Measurements from ENCODE around the gene TIMM17B. TPM values are rescaled to one million over a fixed set of nuclear protein-coding genes. Genes with fewer than 3 reads are reported as not detected.

TIMM17B gene
- total RNA-seq, 1 donor from 2014 or later, result 64.7 TPM

DNA sequence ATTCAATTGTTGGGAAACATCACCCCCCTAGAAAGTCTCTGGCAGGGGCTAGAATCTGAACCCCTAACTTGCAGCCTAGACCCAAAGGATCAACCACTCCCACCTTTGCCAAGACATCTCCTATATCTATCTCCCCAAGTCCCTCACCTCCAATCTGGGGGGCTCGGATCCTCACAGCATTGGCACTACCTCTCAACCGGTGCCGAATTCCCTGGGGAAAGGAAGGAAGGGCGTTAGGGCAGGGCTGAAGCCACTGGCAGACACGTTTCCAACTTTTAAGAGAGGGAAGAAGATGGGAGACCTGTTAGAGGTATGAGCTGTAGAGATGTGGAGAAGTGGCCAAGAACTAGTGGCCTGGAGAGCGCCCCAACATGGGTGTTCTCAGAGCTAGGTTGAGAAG is 2.7 kb downstream of the TIMM17B start:
- TF ChIP-seq, protein P1, sequence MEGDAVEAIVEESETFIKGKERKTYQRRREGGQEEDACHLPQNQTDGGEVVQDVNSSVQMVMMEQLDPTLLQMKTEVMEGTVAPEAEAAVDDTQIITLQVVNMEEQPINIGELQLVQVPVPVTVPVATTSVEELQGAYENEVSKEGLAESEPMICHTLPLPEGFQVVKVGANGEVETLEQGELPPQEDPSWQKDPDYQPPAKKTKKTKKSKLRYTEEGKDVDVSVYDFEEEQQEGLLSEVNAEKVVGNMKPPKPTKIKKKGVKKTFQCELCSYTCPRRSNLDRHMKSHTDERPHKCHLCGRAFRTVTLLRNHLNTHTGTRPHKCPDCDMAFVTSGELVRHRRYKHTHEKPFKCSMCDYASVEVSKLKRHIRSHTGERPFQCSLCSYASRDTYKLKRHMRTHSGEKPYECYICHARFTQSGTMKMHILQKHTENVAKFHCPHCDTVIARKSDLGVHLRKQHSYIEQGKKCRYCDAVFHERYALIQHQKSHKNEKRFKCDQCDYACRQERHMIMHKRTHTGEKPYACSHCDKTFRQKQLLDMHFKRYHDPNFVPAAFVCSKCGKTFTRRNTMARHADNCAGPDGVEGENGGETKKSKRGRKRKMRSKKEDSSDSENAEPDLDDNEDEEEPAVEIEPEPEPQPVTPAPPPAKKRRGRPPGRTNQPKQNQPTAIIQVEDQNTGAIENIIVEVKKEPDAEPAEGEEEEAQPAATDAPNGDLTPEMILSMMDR (IDR thresholded peaks at IDR 0.05; ENCODE audit: unreplicated experiment), result no peak
- H3K27me3 Mint-ChIP-seq (ENCODE audit: low read depth), result no peaks in the 10 kb centered on the region
- H3K9me3 Mint-ChIP-seq, result no peaks in the 10 kb centered on the region
- peak overlapping the region; percentile 20 for H3K4me3 Mint-ChIP-seq
- H3K4me1 Mint-ChIP-seq, result peaks cover 28% of the 10 kb centered on the region
- no peak overlapping the region for H3K27ac Mint-ChIP-seq
- H3K36me3 Mint-ChIP-seq, result peaks cover 6% of the 10 kb centered on the region
- no peak for DNase-seq (ENCODE audit: low spot score in 2 of 2, unreplicated experiment in 2 of 2)

DNA sequence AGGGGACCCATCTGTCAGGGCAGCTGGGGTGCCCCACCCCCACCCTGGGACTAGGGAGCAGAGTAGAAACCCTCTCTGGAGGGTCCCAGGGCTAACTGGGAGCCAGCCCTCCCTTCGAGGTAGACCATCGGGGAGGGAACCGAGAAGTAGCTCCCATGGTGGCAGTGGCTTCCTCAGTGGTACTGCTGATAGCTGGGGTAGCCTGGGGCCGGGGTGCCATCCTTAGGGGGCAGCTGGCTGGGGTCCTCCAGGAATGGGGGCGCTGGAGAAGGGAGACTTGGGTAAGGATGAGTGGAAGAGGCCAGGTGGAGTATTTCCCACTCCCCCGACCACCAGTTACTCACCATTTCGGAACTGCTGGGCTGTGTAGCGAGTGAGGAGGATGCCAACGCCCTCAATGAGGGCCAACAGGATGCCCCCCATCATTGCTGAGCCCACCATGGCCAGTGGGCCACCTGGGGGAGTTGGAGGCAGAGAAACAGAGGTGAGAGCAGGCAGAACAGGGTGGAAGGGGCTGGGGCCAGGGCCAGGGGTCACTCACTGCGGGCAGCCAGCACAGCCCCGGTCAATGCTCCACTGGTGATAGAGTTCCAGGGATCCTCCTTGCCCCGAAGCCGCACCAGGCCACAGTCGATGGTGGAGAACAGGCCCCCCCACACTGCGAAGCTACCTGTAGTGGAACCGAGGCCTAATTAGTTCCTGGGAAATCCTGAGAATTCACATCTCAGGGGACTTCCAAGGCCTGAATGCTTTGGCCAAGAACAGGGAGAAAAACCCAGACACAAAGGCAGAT is 3.8 kb downstream of the TIMM17B start:
- Mint-ChIP-seq H3K27ac (no peak overlapping the region), H3K9me3 (peaks cover 4% of the 10 kb centered on the region), H3K4me1 (peaks cover 28% of the 10 kb centered on the region), H3K4me3 (no peak overlapping the region), H3K36me3 (peaks cover 8% of the 10 kb centered on the region), H3K27me3 (ENCODE audit: low read depth) (no peaks in the 10 kb centered on the region)
- DNase-seq (ENCODE audit: low spot score in 2 of 2, unreplicated experiment in 2 of 2), result no peak
- TF ChIP-seq, protein P1 (IDR thresholded peaks at IDR 0.05; ENCODE audit: unreplicated experiment), result no peak

DNA sequence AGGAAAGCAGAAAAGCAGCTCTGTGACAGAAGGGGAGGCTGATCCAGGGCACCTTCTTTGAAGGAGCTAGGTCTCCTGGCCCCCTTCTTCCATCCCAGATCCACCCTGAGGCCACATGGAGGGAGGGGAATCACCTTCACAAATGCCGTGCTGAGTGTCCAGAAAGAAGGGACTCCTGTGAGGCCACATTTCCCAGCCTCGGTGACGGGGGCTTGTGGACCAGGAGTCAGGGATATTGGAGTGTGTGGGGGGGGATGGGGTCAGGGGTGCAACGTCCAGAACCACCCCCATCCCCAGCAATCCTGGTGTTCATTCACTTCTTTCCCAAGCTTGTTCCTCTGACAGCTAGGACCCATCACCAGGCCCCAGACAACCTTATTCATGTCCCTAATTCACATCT is 4.7 kb downstream of the TIMM17B start:
- H3K27me3 Mint-ChIP-seq (ENCODE audit: low read depth), result no peaks in the 10 kb centered on the region
- no peak for DNase-seq (ENCODE audit: low spot score in 2 of 2, unreplicated experiment in 2 of 2)
- peaks cover 4% of the 10 kb centered on the region for H3K9me3 Mint-ChIP-seq
- TF ChIP-seq, protein P1 (IDR thresholded peaks at IDR 0.05; ENCODE audit: unreplicated experiment), result no peak
- H3K36me3 Mint-ChIP-seq, result peaks cover 8% of the 10 kb centered on the region
- H3K4me3 Mint-ChIP-seq, result no peak overlapping the region
- no peak overlapping the region for H3K27ac Mint-ChIP-seq
- H3K4me1 Mint-ChIP-seq, result peaks cover 23% of the 10 kb centered on the region

DNA sequence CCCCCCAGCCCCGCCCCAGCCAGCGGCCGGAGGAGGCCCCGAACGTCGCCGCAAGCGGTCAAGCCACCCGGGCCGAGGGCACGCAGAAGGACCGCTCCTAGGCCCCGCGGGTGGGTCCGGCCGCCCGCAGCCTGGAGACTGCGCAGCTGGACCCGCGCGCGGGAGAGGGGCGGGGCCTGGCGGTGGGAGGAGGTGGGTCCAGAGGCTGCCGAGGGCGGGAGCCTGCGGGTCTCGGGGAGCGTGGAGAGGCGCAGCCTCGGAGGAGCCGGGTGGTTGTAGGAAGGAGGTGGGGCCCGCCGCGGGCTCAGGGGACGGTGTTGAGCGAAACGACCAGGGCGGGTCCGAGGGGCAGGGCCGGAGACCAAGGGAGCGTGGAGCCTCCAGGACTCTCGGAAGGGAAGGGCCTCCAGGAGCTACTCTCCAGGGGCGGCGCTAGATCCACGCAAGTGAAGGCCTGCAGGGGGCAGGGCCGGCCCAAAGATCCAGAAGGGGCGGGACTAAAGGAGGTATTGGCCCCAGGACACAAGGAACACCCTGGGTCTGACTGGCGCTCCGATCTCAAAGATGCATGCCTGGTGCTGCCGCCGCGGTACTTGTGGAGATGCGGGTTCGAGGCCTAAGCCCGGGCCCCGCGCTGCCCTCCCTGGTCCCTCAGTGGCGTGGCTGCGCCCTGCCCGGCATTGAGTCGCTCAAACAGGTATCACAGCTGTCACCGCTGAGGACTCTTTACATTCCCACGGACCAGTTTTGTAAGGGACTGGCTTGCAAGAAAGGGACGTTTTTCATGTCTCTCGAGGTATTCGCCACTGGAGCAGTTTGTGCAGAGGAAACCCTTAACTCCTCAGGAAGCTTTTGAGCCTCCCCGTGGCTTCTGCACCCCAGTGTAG is 5.9 kb downstream of the TIMM17B start:
- Mint-ChIP-seq H3K27me3 (ENCODE audit: low read depth) (no peaks in the 10 kb centered on the region), H3K4me3 (peak overlapping the region; percentile 77), H3K36me3 (peaks cover 8% of the 10 kb centered on the region), H3K27ac (peak overlapping the region; percentile 56), H3K4me1 (peaks cover 19% of the 10 kb centered on the region), H3K9me3 (peaks cover 8% of the 10 kb centered on the region)
- peak; percentile 60 to 74 for DNase-seq (ENCODE audit: low spot score in 2 of 2, unreplicated experiment in 2 of 2)
- TF ChIP-seq, protein P1 (IDR thresholded peaks at IDR 0.05; ENCODE audit: unreplicated experiment), result peak; percentile 26

DNA sequence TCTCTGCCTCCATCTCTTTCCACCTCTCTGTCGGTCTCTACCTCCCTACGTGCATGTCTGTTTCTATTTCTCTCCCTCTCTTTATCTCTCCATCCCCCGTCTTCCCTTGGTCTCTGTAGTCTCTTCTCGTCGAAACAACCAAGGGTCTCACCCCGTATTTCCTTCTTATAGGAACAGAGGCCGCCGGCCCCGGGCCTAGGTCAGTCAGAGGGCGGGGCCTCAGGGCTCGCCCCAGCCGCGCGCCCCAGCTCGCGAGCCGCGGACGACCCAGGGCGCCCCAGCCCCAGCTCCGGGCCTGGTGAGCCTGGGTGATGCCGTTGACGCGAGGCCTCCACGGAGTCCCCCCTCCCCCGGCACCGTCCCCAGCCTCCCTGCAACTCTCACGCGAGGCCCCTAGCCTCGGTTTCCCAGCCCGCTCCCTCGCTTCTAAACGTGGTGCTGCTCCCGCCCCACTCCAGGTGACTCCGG is 6.6 kb downstream of the TIMM17B start:
- Mint-ChIP-seq H3K9me3 (peaks cover 12% of the 10 kb centered on the region), H3K36me3 (peaks cover 8% of the 10 kb centered on the region), H3K4me1 (peaks cover 15% of the 10 kb centered on the region), H3K4me3 (peak overlapping the region; percentile 77), H3K27me3 (ENCODE audit: low read depth) (no peaks in the 10 kb centered on the region), H3K27ac (peak overlapping the region; percentile 83)
- no peak for DNase-seq (ENCODE audit: low spot score in 2 of 2, unreplicated experiment in 2 of 2)
- TF ChIP-seq, protein P1 (IDR thresholded peaks at IDR 0.05; ENCODE audit: unreplicated experiment), result no peak
